T-helper 17 cell (primary cell): ENCODE measurements around the gene SLC22A14. TPM values are rescaled to one million over a fixed set of nuclear protein-coding genes. Genes with fewer than 3 reads are reported as not detected.

ENCODE experiments used
- ATAC-seq: fragments of 150-1000 bp; cut with Tn5 transposase; 2 replicates; pipeline ENCODE4 v1.10.0; 2021; ENCODE audit warnings: mild to moderate bottlenecking, moderate library complexity
- DNase-seq, 3 donors: peaks; one replicate each; pipeline versions ENCODE4 v3.0.0 to v3.0.0-alpha.2; 2020 to 2021
- H3K9me3 ChIP-seq: one replicate; pipeline ENCODE4 v1.7.0; 2013; ENCODE audit warnings: low read length, mild to moderate bottlenecking; ENCODE audit not compliant: control insufficient read depth, poor library complexity, severe bottlenecking
- H3K27ac Mint-ChIP-seq: one replicate; pipeline ENCODE4 v1.8.0; 2022; ENCODE audit warnings: mild to moderate bottlenecking, moderate library complexity, mixed read lengths
- H3K27me3 Mint-ChIP-seq: one replicate; pipeline ENCODE4 v1.8.0; 2022; ENCODE audit warnings: mixed read lengths
- H3K36me3 Mint-ChIP-seq: one replicate; pipeline ENCODE4 v1.8.0; 2022; ENCODE audit warnings: low read depth, mixed read lengths
- H3K4me1 Mint-ChIP-seq: one replicate; pipeline ENCODE4 v1.8.0; 2022; ENCODE audit warnings: mild to moderate bottlenecking, mixed read lengths
- H3K4me3 Mint-ChIP-seq: one replicate; pipeline ENCODE4 v1.8.0; 2022; ENCODE audit warnings: mild to moderate bottlenecking, moderate library complexity, mixed read lengths
- total RNA-seq, 4 donors: library from RNA in 2 of 4; stranded (reverse) in 2 of 4; gene quantifications; one replicate each; pipeline ENCODE4 v1.2.3 and lab custom pipeline; 2022 to 2026

SLC22A14 gene
- total RNA-seq, 2 donors from 2014 or later = 0.23 TPM; not detected in 1

DNA sequence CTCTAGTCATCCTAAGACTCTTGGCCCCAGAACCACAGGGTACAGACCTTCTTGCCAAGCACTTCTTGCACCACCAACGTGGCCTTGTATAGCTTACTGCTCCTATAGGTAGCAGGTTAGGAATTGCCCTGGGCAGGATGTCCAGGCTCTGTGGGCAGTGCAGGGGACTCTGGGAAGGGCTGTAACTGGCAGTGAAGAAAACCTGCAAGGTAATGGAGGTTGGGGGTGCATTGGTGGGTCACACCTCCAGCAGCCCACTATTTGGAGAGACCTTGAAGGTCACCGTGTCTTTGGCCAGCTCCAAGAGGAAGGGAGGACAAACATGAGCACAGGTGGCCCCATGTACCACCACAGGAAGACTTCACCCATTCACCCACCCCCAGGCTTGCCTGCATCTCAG, 43.2 kb downstream of the SLC22A14 start:
- H3K4me3 Mint-ChIP-seq = no peak overlapping the region
- H3K9me3 ChIP-seq = no peaks in the 10 kb centered on the region
- DNase-seq (no peak), ATAC-seq (no peak)
- H3K27me3 Mint-ChIP-seq = peaks cover 16% of the 10 kb centered on the region
- H3K36me3 Mint-ChIP-seq = peaks cover 2% of the 10 kb centered on the region
- peaks cover 2% of the 10 kb centered on the region for H3K4me1 Mint-ChIP-seq
- no peak overlapping the region for H3K27ac Mint-ChIP-seq

DNA sequence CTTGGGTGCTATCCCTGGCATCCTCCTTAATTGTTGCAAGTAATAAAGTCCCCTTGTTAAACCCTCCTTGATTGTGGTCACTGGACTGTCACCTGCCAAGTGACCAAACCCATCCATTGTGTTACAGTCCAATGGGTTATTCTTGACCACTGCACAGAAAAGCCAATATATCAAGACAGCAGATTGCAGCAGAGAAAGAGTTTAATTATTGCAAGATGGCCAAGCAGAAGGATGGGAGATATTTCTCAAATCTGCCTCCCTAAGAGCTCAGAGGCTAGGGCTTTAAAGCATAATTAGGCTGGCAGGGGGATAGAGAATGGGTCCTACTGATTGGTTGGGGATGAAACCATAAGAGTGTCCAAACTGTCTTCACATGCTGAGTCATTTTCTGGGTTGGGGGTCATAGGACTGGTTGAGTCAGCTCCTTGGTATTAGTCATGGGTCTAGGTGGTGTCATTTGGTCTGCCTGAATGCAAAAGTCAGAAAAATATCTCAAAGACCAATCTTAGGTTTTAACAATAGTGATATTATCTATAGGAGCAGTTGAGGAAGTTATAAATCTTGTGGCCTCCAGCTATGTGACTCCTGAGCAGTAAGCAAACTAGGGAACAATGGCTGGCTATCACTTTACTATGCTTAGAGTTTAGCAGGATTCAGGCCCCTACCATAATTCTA, 45.4 kb downstream of the SLC22A14 start:
- Mint-ChIP-seq H3K36me3 (peaks cover 2% of the 10 kb centered on the region), H3K27ac (no peak overlapping the region), H3K4me1 (peaks cover 2% of the 10 kb centered on the region), H3K4me3 (no peak overlapping the region), H3K27me3 (peaks cover 16% of the 10 kb centered on the region)
- H3K9me3 ChIP-seq = no peaks in the 10 kb centered on the region
- ATAC-seq (no peak), DNase-seq (no peak)

DNA sequence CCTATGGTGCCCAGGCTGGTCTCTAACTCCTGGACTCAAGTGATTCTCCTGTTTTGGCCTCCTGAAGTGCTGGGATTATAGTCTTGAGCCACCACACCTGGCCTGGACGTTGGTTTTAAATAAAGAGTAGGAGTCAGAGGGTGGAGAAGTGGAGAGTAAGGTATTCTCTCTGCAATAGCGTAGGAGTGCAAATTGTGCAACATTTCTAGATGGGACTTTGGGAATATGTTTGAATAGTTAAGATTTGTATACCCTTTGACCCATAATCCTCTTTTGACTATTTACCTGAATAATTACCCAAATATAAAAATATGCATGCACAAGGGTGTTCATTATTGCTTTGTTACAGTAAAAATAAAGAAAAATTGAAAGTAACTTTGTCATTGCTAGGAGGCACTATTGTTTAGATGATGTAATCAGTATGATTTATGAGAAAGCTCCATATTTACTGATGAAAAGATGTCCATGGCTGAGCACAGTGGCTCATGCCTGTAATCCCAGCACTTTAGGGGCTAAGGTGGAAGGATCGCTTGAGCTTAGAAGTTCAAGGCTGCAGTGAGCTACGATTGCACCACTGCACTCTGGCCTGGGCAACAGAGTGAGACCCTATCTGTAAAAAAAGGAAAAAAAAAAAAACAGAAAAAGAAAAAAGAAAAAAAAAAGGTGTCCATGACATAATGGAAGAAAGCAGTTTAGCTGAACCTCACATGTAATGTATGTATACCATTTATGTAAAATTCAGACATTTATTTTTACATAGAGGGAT, 49.3 kb downstream of the SLC22A14 start:
- Mint-ChIP-seq H3K27me3 (peaks cover 18% of the 10 kb centered on the region), H3K27ac (no peak overlapping the region), H3K4me1 (peaks cover 4% of the 10 kb centered on the region), H3K36me3 (peaks cover 2% of the 10 kb centered on the region), H3K4me3 (no peak overlapping the region)
- ATAC-seq (no peak), DNase-seq (no peak)
- H3K9me3 ChIP-seq = no peaks in the 10 kb centered on the region

DNA sequence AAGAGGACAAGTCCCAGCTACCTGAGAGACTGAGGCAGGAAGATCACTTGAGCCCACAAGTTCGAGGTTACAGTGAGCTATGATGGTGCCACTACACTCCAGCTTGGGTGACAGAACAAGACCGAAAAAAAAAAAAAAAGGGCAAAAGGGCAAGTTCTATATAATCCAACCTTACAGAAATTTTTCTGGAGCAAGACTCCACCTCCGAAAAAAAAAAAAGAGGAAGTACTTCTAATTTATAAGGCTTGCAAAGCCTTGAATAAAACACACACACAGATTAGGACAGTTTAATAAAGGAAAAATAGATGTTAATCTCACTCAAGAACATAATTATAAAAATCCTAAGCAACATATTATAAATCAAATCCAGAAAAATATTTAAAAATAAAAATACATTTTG, 50.1 kb downstream of the SLC22A14 start:
- H3K27ac Mint-ChIP-seq = no peak overlapping the region
- H3K4me3 Mint-ChIP-seq = no peak overlapping the region
- peaks cover 2% of the 10 kb centered on the region for H3K36me3 Mint-ChIP-seq
- no peak for DNase-seq
- H3K9me3 ChIP-seq = no peaks in the 10 kb centered on the region
- ATAC-seq = no peak
- H3K4me1 Mint-ChIP-seq = peaks cover 4% of the 10 kb centered on the region
- H3K27me3 Mint-ChIP-seq = peaks cover 11% of the 10 kb centered on the region

DNA sequence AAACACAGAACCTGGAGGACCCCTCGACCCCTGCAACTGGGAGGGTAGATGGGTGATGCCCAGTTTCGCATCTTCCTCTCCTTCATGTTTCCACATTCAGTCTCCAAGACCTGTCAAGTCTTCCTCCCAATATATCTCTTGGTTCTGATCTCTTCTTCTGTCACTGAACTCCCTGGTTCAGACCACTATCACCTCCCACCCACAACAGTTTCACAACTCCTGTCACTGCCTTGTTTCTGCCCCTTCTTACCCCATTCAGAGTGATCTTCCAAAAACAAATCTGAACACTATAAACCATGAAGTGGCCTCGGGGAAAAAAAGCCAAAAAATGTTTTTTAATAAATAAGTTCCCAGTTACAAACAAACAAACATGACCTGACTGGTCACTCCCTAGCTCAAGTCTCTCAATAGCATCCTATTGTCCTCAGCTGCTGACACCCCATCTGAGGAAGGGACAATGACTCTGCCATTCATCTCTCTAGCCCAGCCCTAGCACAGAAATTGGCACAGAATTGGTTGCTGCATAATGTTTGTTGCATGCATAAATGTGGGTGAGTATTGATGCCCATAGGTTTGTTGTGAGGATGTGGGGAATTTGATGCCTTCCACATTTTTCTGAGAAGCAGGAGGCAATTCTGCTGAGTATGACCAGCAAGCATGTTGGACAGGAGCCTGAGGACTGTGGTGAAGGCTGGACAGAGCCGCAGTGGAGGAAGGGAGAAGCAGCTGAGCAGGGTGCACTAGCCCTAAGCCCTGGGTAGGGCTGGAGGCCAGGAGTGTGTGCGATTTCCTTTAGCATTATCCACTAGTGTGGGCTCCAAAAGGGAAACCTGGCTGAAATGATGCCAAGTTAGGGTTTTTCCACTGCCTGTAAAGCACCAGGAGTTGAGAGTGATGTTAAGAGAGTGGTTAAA, 52.3 kb downstream of the SLC22A14 start:
- no peaks in the 10 kb centered on the region for H3K9me3 ChIP-seq
- peaks cover 2% of the 10 kb centered on the region for H3K4me1 Mint-ChIP-seq
- no peak for ATAC-seq
- no peak overlapping the region for H3K27ac Mint-ChIP-seq
- DNase-seq = no peak
- peaks cover 11% of the 10 kb centered on the region for H3K27me3 Mint-ChIP-seq
- H3K36me3 Mint-ChIP-seq = no peaks in the 10 kb centered on the region
- H3K4me3 Mint-ChIP-seq = no peak overlapping the region

DNA sequence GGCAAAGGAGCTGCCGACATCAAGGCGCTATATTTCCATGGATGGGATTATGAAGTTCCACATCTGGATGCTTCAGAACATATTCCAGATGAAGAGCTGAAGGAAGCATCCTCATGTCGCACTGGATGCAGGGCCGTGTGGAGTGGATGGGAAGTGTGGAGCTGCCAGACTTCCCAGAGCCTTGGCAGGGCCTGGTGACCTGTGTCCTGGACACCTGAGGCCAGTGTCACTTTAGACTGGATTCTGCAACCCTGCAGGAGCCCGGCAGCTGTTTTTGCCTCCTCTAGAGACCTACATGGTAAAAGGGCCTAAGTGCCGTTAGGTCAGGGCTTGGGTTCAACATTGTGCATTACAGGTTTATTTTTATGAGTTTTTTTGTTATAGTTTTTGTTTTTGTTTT, 53.2 kb downstream of the SLC22A14 start:
- H3K4me3 Mint-ChIP-seq = no peak overlapping the region
- no peak for DNase-seq
- H3K27me3 Mint-ChIP-seq = peaks cover 11% of the 10 kb centered on the region
- H3K36me3 Mint-ChIP-seq = no peaks in the 10 kb centered on the region
- H3K9me3 ChIP-seq = no peaks in the 10 kb centered on the region
- H3K27ac Mint-ChIP-seq = no peak overlapping the region
- no peak for ATAC-seq
- H3K4me1 Mint-ChIP-seq = peaks cover 2% of the 10 kb centered on the region

DNA sequence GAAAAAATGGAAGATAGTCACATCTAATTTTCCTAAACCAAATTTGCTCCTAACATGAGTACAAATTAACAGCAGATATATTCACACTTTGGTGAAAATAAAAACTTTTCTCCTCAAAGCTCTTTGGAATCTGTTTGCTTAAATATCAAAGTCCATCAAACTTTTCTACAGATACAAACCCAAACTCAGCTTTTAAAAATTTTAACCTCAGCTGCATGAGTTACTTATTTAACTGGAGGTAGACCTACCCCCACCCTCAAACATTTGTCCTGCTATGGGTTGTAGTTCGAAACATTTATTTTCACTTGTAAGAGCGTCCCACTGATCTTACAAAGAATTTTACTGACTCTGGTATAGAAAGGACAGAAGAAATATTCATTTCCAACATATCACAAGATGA, 55.6 kb downstream of the SLC22A14 start:
- Mint-ChIP-seq H3K4me1 (peaks cover 2% of the 10 kb centered on the region), H3K4me3 (no peak overlapping the region), H3K36me3 (no peaks in the 10 kb centered on the region), H3K27me3 (peaks cover 11% of the 10 kb centered on the region), H3K27ac (no peak overlapping the region)
- ATAC-seq (no peak), DNase-seq (no peak)
- no peaks in the 10 kb centered on the region for H3K9me3 ChIP-seq

DNA sequence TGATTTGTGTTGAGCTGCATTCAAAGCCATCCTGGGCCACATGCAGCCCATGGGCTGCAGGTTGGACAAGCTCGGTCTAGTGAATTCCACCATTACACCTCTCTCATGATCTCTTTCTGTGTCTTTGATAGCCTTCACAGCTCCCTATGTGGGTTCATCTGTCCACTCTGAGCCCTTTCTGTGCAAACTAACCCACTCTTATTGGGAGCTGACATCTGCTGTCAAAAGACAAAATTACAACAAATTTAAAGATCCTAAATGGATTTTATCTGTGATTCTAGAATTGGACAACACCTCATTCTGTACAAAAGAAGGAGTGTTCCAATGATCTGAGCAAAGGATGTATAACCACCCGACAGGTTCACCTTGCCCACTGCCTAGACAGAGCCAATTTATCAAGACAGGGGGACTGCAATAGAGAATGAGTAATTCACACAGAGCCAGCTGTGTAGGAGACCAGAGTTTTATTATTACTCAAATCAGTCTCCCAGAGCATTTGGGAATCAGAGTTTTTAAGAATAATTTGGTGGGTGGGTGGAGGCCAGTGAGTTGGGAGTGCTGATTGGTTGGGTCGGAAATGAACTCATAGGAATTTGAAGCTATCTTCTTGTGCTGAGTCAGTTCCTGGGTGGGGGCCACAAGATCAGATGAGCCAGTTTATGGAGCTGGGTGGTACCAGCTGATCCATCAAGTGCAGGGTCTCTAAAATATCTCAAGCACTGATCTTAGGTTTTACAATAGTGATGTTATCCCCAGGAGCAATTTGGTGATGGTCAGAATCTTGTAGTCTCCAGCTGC, 61.9 kb downstream of the SLC22A14 start:
- DNase-seq (no peak), ATAC-seq (no peak)
- Mint-ChIP-seq H3K4me1 (peaks cover 7% of the 10 kb centered on the region), H3K4me3 (no peak overlapping the region), H3K27me3 (peaks cover 5% of the 10 kb centered on the region), H3K27ac (no peak overlapping the region), H3K36me3 (no peaks in the 10 kb centered on the region)
- H3K9me3 ChIP-seq = no peaks in the 10 kb centered on the region

DNA sequence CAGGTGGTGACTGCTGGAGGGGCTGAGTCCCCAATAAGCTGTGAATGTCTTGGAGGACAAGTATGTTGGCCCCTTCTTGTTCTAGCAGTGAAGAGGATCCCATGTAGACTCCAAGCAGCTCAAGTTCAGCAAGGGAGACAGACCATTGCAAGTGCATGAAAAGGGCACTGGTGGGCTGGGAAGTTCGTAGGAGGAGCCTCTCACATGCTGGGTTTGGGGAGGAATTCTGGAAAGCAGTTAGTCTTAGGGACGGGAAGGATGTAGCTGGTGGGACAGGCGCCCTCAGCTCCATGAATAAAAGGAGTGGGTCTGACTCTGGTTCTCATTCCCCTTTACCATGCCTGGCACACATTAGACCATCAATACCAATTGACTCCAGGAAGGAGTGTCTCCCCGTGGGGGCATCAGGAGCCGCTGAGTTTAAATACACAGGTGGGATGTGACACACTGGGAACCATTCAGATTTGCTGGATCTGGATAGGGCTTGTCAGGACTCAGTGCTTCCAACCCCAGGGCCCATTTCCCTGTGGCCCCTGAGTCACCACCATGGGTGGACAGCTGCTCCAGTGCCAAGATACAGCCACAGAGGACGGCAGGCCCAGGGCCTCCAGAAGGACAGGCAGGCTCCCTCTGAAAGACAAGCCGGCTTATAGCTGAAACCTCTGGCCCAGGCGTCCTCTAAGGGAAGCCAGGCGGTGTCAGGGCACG, 63.9 kb downstream of the SLC22A14 start:
- peaks cover 7% of the 10 kb centered on the region for H3K4me1 Mint-ChIP-seq
- peaks cover 5% of the 10 kb centered on the region for H3K27me3 Mint-ChIP-seq
- ATAC-seq (no peak), DNase-seq (no peak)
- no peak overlapping the region for H3K27ac Mint-ChIP-seq
- H3K9me3 ChIP-seq = no peaks in the 10 kb centered on the region
- H3K4me3 Mint-ChIP-seq = peak overlapping the region; percentile 89
- H3K36me3 Mint-ChIP-seq = no peaks in the 10 kb centered on the region

DNA sequence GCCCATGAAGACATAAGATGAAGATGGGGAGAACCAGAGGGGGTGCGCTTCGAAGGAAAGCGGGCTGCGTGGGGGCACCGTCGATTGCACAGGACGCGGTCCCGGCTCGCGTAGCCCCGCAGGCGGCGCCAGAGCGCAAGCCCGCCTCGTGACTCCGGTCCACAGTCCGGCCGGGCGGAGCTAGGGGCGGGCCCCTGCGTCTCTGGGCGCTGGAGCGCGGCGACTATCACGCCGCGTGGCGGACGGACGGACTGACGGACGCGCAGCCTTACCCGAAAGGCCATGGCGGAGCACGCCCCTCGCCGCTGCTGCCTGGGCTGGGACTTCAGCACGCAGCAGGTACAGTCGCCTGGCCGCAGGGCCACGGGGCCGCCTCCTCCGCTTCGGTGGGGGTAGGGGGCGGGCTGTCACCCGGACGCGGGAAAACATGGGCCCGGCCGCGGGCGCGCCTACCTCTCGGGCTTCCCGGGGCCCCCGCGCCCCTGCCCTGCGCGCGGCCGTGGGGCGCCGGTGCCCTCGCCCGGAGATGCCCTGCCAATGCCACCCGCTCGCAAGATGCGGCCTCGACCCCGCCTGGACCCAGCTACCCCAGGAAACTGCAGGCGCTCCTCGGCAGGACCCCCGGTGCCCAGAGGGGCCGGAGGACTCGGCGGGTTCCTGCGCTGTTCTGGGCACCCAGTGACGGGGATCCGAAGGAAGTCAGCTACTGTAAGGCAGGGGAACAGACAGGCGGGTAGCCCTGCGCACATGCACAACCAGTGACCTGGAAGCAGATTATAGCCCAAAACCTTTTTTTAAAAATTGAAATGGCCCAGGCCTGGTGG, 64.7 kb downstream of the SLC22A14 start, which contains the start of gene XYLB:
Gene XYLB (plus strand): TSS at position 199 of the 824 bp plus-strand sequence. CDS start 84 bp downstream, at position 283.
- peak within 1 kb of the TSS; percentile 89 for H3K4me3 Mint-ChIP-seq
- peaks cover 7% of the 10 kb centered on the region for H3K4me1 Mint-ChIP-seq
- H3K27me3 Mint-ChIP-seq = peaks cover 5% of the 10 kb centered on the region
- no peak within 1 kb of the TSS for H3K27ac Mint-ChIP-seq
- H3K9me3 ChIP-seq = no peaks in the 10 kb centered on the region
- DNase-seq (peak; percentile 53 to 65 (median 58)), ATAC-seq (peak; percentile 98)
- no peaks in the 10 kb centered on the region for H3K36me3 Mint-ChIP-seq

DNA sequence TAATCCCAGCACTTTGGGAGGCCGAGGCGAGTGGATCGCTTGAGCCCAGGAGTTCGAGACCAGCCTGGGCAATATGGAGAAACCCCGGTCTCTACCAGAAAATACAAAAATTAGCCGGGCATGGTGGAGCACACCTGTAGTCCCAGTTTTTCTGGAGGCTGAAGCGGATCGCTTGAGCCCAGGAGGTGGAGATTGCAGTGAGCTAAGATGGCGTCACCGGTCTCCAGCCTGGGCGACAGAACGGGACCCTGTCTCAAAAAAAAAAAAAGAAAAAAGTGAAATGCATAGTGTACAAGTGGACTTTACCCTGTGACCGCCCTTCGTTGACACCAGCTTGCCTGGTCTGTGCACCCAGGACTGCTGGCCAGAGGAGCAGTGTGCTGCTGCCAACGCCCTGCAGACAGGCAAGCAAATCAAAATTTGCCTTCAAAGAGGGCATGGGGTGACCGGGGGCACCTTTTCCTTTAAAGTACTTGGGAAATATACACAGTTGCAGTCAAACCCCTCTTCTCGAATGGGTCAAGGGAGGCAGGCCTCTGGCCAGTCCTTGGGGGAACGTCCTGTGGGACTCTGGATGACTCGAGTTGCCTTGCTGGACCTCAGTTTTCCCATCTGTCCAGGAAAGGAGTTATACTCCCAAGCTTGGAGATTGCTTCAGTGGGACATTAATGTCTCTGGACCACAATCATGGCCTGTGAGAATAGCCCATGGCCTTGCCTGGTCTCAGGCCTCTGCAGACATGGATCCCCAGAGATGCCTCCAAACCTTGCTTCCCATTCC, 65.5 kb downstream of the SLC22A14 start:
- ATAC-seq = no peak
- no peaks in the 10 kb centered on the region for H3K9me3 ChIP-seq
- DNase-seq = no peak
- H3K4me1 Mint-ChIP-seq = peaks cover 7% of the 10 kb centered on the region
- no peaks in the 10 kb centered on the region for H3K36me3 Mint-ChIP-seq
- H3K27ac Mint-ChIP-seq = no peak overlapping the region
- H3K4me3 Mint-ChIP-seq = peak overlapping the region; percentile 80
- peaks cover 5% of the 10 kb centered on the region for H3K27me3 Mint-ChIP-seq
